Measurements from ENCODE around the gene SNRNP200.

The SNRNP200 gene

GRCh38 chr2:96305091-96305978, at the start of gene SNRNP200:
SNRNP200 (minus strand) TSS chr2:96305546; CDS start chr2:96305437, 109 bp downstream.
- DNase-seq, result peak; percentile 84

DNA sequence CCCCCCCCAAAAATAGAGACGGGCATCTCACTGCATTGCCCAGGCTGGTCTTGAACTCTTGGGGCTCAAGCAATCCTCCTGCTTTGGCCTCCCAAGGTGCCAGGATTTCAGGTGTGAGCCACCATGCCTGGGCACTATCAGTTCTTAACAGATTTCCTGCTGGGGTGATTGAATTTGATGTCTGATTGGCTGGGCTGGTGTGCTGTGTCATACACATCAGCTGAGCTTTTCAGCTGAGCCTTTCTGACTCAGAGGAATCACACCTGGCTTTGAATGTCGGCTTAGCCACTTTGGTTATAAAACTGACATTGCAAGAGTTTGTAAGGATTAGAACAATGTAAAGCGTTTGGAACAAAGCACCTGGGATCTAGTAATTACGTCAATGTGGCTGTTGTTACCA, 49.1 kb upstream of the SNRNP200 start:
- DNase-seq, result no peak

- no peak for DNase-seq
These were observed 48.3 kb upstream of the SNRNP200 start for GRCh38 chr2:96353606-96354101.

DNA sequence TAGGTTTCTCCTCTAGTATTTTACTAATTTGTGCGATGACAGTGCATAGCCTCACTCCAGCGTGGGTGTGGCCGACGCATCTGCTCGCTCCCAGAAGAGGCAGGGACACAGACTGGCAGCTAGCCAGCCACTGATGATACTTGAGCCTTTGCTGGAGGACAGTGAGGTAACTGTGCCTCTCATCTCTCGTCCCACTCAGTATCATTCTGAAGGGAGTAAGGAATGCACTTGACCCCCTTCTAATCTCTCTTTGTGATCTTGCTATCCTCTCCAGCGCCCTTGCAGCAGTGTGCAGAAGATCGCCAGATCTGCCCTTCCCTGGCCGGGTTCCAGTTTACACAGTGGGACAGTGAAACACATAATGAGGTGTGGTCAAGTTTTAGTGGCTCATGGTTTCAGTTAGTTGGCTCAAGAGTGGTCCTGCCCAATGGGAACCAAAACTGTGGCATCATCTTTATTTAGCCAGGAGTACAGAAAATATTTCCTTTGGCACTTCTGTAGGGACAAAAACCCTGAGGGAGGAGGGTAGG, 47.8 kb upstream of the SNRNP200 start:
- peak; percentile 88 for DNase-seq

DNA sequence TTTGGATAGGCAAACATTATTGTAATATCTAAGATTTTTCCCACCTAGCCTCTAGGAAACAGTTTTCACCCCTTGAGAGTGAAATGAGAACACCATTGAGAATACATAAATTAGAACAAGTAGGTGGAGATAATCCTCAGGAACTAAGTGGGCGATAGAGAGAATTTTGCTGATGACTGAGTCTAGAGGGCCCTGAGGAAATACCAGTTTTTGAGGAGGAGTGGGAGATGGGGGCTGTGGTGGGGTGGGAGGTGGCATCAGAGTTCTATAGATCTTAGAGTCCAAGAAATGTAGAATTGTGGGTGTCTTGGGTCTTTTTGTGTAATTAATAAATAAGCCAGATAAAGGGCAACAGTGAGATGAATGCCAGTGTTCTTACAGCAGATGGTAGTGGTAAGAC, 42.0 kb upstream of the SNRNP200 start:
- DNase-seq, result no peak

- no peak for DNase-seq
These were observed 40.6 kb upstream of the SNRNP200 start for GRCh38 chr2:96345868-96346462.

DNA sequence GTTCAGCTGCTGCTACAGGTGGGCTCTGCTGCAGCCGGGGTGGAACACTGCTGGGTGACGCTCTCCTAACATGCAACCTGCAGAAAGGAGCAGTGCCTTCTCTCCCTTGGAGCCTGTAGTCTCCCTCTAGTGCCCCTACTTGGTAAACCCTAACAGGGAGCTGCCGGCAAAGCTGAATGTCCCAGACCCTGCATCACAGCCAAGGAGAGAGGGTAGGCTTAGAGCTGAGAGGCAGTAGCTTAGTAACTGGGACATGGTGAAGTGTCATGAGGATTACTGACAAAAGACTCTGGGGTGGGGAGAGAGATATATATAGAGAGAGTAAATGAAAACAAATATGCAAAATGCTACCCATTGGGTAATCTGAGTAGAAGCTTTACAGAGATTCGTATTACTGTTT, 40.1 kb upstream of the SNRNP200 start:
- DNase-seq, result no peak

DNA sequence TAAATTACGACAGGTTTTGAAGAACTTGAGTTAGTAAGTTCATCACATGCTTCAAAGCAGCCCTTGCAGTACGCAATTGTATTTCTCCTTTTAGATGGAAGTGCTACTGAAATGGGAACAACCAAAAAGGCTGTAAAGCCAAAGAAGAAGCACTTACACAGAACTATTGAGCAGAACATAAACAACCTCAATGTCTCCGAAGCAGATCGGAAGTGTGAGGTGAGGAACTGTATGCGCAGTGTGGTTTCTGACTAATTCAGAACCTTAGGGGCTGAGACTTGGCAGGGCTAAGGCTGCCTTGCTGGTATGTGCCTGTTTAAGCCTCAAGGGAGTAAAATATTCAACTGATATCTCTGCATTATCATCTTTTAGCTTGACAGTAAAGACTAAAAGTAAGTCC, 38.7 kb upstream of the SNRNP200 start:
- DNase-seq, result no peak

GRCh38 chr2:96342085-96342484, 36.7 kb upstream of the SNRNP200 start:
- DNase-seq, result no peak

GRCh38 chr2:96341641-96342040, 36.3 kb upstream of the SNRNP200 start:
- DNase-seq, result no peak

GRCh38 chr2:96340493-96341414, 35.4 kb upstream of the SNRNP200 start:
- no peak for DNase-seq

- no peak for DNase-seq
These were observed 31.5 kb upstream of the SNRNP200 start for GRCh38 chr2:96336873-96337272.

GRCh38 chr2:96336104-96336775, 30.9 kb upstream of the SNRNP200 start:
- DNase-seq, result no peak

DNA sequence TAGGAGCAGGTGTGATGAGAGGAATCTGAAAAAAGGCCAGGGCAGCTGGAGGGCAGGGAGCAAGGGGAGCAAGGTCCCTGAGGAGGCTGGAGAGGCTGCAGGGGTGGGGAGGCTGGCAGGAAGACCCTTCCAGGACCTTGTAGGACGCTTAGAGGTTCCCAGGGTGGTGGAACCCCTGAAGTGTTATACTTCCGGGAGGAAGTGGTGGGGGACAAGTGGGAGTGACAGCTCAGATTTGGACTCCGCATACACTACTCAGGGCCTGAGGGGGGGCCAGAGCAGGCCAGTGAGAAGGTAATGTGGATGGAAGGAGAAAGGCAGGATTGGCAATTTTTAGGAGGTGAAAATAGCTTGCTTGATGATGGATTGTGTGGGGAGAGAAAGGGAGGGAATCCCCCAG, 28.4 kb upstream of the SNRNP200 start:
- DNase-seq, result no peak

- no peak for DNase-seq
These were observed 25.1 kb upstream of the SNRNP200 start for GRCh38 chr2:96330407-96330806.

DNA sequence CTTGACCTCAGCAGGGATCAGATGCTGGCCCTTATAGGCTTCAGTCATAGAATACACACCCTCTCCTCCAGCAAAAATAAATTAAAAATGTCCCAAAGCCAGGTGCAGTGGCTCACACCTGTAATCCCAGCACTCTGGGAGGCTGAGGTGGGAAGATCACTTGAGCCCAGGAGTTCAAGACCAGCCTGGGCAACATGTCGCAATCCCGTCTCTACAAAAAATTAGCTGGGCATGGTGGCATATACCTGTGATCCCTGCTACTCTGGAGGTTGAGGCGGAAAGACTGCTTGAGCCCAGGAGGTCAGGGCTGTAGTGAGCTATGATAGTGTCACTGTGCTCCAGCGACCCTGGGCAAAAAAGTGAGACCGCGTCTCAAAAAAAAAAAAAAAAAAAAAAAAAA, 24.5 kb upstream of the SNRNP200 start:
- DNase-seq, result no peak

GRCh38 chr2:96329456-96329855, 24.1 kb upstream of the SNRNP200 start:
- no peak for DNase-seq

DNA sequence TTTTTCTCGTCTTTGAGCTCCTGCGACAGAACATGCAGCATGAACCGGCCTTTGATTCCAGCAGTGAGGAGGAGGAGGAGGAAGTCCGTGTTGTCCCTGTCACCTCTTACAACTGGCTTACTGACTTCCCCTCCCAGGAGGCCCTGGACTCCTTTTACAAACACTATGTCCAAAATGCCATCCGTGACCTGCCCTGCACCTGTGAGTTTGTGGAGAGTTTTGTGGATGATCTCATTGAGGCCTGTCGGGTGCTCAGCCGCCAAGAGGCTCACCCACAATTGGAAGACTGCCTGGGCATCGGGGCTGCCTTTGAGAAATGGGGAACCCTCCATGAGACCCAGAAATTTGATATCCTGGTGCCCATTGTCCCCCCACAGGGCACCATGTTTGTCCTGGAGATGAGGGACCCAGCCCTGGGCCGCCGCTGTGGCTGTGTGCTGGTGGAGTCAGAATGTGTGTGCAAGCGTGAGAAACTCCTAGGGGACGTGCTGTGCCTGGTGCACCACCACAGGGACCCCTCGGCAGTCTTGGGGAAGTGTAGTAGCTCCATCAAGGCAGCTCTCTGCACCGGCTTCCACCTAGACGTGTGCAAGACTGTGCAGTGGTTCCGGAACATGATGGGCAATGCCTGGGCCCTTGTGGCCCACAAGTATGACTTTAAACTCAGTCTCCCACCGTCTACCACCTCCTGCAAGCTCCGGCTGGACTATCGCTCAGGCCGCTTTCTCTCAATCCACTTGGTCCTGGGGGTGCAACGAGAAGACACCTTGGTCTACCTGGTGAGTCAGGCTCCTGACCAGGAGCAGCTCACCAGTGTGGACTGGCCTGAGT, 21.9 kb upstream of the SNRNP200 start:
- no peak for DNase-seq

DNA sequence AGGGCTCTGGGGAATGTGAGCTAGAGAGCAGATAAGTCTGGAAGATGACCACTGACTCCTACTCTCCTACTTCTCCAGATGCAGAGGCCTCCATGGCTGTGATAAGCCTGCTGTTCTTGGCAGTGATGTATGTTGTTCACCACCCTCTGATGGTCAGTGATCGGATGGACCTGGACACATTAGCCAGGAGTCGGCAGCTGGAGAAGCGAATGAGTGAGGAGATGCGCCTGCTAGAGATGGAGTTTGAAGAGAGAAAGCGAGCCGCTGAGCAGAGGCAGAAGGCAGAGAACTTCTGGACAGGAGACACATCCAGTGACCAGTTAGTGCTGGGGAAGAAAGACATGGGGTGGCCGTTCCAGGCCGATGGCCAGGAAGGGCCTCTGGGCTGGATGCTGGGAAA, 21.2 kb upstream of the SNRNP200 start:
- DNase-seq, result no peak

DNA sequence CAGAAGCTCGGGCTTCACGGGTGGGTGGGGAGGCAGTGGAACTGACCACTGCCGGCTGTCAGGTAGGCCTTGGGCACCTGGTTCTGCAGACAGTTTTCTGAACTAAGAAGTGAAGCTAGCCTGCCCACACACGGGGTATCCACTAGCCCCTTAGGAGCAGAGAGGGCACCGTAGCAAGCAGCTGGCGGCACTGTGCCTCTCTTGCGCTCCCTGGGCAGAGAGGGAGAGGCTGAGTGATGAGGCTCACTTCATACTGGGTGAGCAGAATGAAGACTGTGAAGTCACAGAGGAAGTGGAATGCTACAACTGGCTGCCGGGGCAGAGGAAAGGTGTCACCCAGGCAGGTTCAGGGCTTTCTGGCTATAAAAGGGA, 20.5 kb upstream of the SNRNP200 start:
- peak; percentile 6 for DNase-seq

Data from NCI-H1694 (cell line).